Astrocyte (in vitro differentiated cells and primary cell): ENCODE results near the gene MEGF6. TPM values are rescaled to one million over a fixed set of nuclear protein-coding genes. Genes with fewer than 3 reads are reported as not detected.

Source experiments
- DNase-seq: peaks from one replicate; pipeline ENCODE4 v3.0.0-alpha.2; 2010; ENCODE audit warnings: low read depth
- FAIRE-seq: peaks from 2 replicates; lab custom pipeline; 2011; peaks lifted over from hg19 to GRCh38; lab: Jason Lieb, UNC
- H2AFZ ChIP-seq: 2 replicates; pipeline ENCODE4 v1.6.0; 2012; ENCODE audit warnings: low read depth, low read length, inconsistent platforms
- H3K27ac ChIP-seq: 2 replicates; pipeline ENCODE4 v1.5.1; 2011; ENCODE audit warnings: low read depth, low read length, inconsistent platforms
- H3K27me3 ChIP-seq: 2 replicates; pipeline ENCODE4 v1.6.0; 2011; ENCODE audit warnings: low read length, inconsistent platforms; ENCODE audit not compliant: insufficient read depth
- H3K36me3 ChIP-seq: 2 replicates; pipeline ENCODE4 v1.5.1; 2011; ENCODE audit warnings: low read length, inconsistent platforms; ENCODE audit not compliant: insufficient read depth
- H3K4me1 ChIP-seq: 2 replicates; pipeline ENCODE4 v1.5.1; 2011; ENCODE audit warnings: low read length, inconsistent platforms; ENCODE audit not compliant: insufficient read depth
- H3K4me2 ChIP-seq: 2 replicates; pipeline ENCODE4 v1.6.0; 2012; ENCODE audit warnings: low read length, inconsistent platforms
- H3K4me3 ChIP-seq: 2 replicates; pipeline ENCODE4 v1.5.1; 2011; ENCODE audit warnings: low read depth, mild to moderate bottlenecking, low read length, inconsistent platforms; ENCODE audit not compliant: insufficient read depth
- H3K79me2 ChIP-seq: 2 replicates; pipeline ENCODE4 v1.6.0; 2012; ENCODE audit warnings: mild to moderate bottlenecking, low read length, inconsistent platforms; ENCODE audit not compliant: insufficient read depth
- H3K9ac ChIP-seq: 2 replicates; pipeline ENCODE4 v1.6.0; 2012; ENCODE audit warnings: mild to moderate bottlenecking, low read length, inconsistent platforms
- H3K9me3 ChIP-seq: 2 replicates; pipeline ENCODE4 v1.5.1; 2012; ENCODE audit warnings: low read depth, mild to moderate bottlenecking, low read length, inconsistent platforms; ENCODE audit not compliant: insufficient read depth
- H4K20me1 ChIP-seq: 2 replicates; pipeline ENCODE4 v1.6.0; 2012; ENCODE audit warnings: low read length, inconsistent platforms; ENCODE audit not compliant: insufficient read depth
- H3K27ac Mint-ChIP-seq: one replicate; pipeline ENCODE4 v1.8.0; 2021; ENCODE audit warnings: mild to moderate bottlenecking, mixed read lengths; ENCODE audit not compliant: unreplicated experiment
- H3K27me3 Mint-ChIP-seq: one replicate; pipeline ENCODE4 v1.8.0; 2021; ENCODE audit warnings: low read depth, mixed read lengths; ENCODE audit not compliant: unreplicated experiment
- H3K36me3 Mint-ChIP-seq: one replicate; pipeline ENCODE4 v1.8.0; 2021; ENCODE audit warnings: low read depth, mixed read lengths; ENCODE audit not compliant: unreplicated experiment
- H3K4me1 Mint-ChIP-seq: one replicate; pipeline ENCODE4 v1.8.0; 2021; ENCODE audit warnings: low read depth, mixed read lengths; ENCODE audit not compliant: unreplicated experiment
- H3K4me3 Mint-ChIP-seq: one replicate; pipeline ENCODE4 v1.8.0; 2021; ENCODE audit warnings: mild to moderate bottlenecking, moderate library complexity, mixed read lengths; ENCODE audit not compliant: unreplicated experiment
- H3K9me3 Mint-ChIP-seq: one replicate; pipeline ENCODE4 v1.8.0; 2021; ENCODE audit warnings: mild to moderate bottlenecking, mixed read lengths; ENCODE audit not compliant: unreplicated experiment
- EZH2 ChIP-seq: IDR thresholded peaks from 2 replicates; pipeline ENCODE4 v1.6.1; 2012; ENCODE audit warnings: mild to moderate bottlenecking, low read length, inconsistent platforms; ENCODE audit not compliant: insufficient read depth
- total RNA-seq: library from RNA; stranded (reverse); gene quantifications from 2 replicates; pipeline ENCODE4 v1.2.1, GENCODE V29; 2021
- TF ChIP-seq, protein P1 (sequence below): IDR thresholded peaks from 2 replicates; pipeline ENCODE4 v1.5.1; 2011; ENCODE audit warnings: low read depth, mild to moderate bottlenecking, inconsistent platforms, low read length, moderate library complexity; ENCODE audit not compliant: insufficient read depth

Gene MEGF6
- total RNA-seq, 1 donor from 2014 or later, result 14.8 TPM

DNA sequence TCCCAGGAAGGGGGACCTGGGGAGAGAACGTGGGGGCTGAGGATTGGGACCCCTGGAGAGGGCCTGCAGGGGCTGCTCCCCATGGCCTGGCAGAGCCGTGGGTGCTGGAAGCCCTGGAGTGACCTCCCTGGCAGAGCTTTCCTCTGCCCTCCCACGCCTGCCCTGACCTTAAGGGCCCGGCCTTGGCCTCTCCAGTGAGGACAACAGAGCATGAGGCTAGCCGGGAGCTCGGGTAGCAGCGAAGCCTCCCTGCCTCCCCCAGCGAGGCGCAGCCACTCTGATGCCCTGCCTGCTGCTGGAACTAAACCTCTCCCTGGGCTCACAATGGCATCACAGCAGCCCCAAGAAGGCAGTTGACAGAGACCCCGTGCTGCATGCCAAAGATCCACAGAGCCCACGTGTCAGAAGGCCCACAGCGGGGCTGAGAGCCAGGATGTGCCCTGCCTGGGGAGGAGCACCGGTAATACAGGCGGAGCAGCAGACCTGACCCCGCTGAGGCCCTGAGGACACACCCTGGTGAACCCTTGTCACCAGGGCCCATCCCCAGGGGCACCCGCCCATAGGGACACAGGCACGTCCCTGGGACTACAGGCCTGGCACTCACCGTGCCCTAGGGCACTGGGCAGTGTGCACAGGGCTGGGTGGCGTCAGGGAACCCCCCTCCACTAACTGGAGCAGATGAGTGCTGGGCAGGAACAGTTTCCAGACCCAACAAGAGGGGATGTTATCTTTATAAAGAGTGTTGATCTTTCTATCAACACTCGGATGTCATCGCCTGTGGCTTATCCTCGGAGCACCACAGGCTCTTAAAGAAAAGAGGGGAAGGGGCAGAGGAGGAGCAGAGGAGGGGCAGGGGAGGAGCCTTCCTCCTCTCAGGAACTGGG lies 108.4 kb downstream of the MEGF6 start:
- H2AFZ ChIP-seq, result no peak overlapping the region
- Mint-ChIP-seq H3K4me3 (no peak overlapping the region), H3K9me3 (peaks cover 5% of the 10 kb centered on the region), H3K27me3 (peaks cover 13% of the 10 kb centered on the region), H3K4me1 (no peaks in the 10 kb centered on the region), H3K36me3 (peaks cover 2% of the 10 kb centered on the region), H3K27ac (no peak overlapping the region)
- FAIRE-seq (no peak), DNase-seq (no peak)
- H3K36me3 ChIP-seq, result no peaks in the 10 kb centered on the region
- H3K9me3 ChIP-seq, result no peaks in the 10 kb centered on the region
- H3K4me1 ChIP-seq, result peaks cover 16% of the 10 kb centered on the region
- H4K20me1 ChIP-seq, result peaks cover 4% of the 10 kb centered on the region
- no peak overlapping the region for H3K4me3 ChIP-seq
- H3K27me3 ChIP-seq, result no peaks in the 10 kb centered on the region
- no peak overlapping the region for H3K27ac ChIP-seq
- no peak overlapping the region for H3K4me2 ChIP-seq
- TF ChIP-seq EZH2, result no peak
- TF ChIP-seq, protein P1, sequence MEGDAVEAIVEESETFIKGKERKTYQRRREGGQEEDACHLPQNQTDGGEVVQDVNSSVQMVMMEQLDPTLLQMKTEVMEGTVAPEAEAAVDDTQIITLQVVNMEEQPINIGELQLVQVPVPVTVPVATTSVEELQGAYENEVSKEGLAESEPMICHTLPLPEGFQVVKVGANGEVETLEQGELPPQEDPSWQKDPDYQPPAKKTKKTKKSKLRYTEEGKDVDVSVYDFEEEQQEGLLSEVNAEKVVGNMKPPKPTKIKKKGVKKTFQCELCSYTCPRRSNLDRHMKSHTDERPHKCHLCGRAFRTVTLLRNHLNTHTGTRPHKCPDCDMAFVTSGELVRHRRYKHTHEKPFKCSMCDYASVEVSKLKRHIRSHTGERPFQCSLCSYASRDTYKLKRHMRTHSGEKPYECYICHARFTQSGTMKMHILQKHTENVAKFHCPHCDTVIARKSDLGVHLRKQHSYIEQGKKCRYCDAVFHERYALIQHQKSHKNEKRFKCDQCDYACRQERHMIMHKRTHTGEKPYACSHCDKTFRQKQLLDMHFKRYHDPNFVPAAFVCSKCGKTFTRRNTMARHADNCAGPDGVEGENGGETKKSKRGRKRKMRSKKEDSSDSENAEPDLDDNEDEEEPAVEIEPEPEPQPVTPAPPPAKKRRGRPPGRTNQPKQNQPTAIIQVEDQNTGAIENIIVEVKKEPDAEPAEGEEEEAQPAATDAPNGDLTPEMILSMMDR, result no peak
- H3K9ac ChIP-seq, result no peak overlapping the region
- H3K79me2 ChIP-seq, result no peaks in the 10 kb centered on the region

DNA sequence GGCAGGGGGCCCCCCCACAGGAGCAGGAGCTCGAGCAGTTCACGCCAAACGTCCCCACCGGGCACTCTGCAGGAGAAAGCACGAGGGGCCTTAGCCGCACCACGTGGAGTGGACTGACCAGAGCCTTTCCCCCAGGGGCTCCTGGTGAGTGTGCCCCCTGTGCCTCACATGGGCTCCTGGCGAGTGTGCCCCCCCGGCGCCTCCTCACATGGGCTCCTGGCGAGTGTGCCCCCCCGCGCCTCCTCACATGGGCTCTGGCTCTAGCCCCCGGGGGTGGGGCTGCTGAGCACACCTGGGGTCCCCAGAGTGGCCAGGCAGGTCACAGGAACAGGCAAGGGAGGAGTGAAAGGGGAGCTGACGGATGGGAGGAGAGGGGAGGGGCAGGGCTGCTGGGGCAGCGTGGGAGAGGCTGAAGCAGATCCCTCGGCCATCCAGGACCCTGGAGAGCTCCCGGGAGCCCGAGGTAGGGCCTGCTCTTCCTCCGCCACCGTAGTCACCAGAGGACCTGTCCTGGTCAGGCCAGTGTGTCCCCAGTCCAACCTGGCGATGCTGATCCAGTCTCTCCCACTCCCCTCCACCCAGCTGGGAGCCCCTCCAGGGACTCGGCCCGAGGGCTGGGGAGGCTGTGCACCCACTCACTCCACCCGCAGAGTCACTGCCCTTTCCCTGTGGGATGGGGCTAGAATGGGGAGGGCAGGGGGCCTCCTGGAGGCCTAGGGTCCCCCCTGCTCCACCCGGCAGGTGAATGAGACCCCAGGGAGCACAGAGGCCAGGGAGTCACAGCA lies 109.3 kb downstream of the MEGF6 start:
- Histone ChIP-seq H2AFZ (no peak overlapping the region), H3K4me2 (no peak overlapping the region), H3K79me2 (no peaks in the 10 kb centered on the region), H4K20me1 (no peaks in the 10 kb centered on the region), H3K36me3 (no peaks in the 10 kb centered on the region), H3K27me3 (no peaks in the 10 kb centered on the region), H3K4me1 (peaks cover 16% of the 10 kb centered on the region), H3K9ac (no peak overlapping the region), H3K9me3 (no peaks in the 10 kb centered on the region), H3K27ac (no peak overlapping the region), H3K4me3 (no peak overlapping the region)
- peaks cover 5% of the 10 kb centered on the region for H3K9me3 Mint-ChIP-seq
- no peak overlapping the region for H3K4me3 Mint-ChIP-seq
- DNase-seq (peak; percentile 28), FAIRE-seq (no peak)
- no peak for TF ChIP-seq EZH2
- TF ChIP-seq, protein P1, result no peak
- H3K27me3 Mint-ChIP-seq, result peaks cover 7% of the 10 kb centered on the region
- H3K36me3 Mint-ChIP-seq, result no peaks in the 10 kb centered on the region
- H3K27ac Mint-ChIP-seq, result no peak overlapping the region
- no peaks in the 10 kb centered on the region for H3K4me1 Mint-ChIP-seq
